ENCODE data around the gene ZNF185.
"Not testable (repeated sequence)": the region's sequence is repeated elsewhere in the genome, so short reads cannot be mapped to it uniquely, and the experiment has no call there.

ZNF185 gene

DNA sequence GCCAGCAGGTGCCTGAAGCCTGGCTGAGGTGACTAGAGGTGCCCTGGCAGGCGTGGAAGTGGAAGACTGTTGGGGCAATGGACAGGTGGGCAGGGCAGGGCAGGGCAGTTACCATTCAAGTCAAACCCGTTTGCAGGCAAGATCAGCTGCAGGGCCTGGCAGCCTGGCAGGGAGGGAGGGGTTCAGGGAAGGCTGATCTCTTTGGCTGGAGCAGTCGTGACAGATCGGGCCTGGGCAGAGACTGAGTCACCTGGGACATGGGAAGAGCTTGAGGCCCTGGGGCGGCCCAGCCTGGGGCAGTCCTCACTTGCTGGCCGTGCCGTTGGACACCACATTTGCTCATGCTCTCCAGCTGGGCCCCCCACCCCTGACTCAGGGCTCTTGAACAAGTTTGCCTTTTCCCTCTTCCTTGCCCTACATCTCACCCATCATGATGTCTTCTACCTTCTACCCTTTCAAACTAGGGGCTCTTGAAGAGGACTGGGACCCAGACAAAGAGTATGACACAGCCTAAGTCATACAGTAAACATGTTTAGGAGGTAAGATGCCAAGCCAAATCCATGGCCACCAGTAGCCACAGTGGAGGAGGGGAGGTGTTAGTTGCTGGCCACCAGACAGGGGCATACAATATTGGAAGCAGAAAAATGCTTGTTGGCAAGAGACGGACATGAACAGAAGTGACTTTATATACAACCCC, 2.0 kb upstream of the ZNF185 start:
- no peak for DNase-seq

DNA sequence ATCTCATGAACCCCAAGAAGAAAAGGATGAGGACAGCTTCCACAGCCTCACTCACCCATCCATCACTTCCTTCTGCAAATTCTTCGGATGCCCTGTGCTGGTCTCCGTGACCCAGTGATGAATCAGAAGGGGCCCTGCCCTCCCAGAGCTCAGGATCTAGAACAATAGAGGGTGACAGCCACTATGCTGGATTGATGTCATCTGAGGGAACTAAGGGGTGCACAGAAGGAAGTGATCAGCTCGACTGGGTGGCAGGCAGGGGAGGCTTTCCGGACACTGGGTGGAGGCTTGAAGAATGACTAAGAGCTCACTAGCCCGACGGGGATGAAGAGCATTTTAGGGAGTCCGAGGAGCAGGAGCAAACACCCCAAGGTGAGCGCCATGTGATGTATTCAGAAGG, 1.4 kb upstream of the ZNF185 start:
- no peak for DNase-seq

DNA sequence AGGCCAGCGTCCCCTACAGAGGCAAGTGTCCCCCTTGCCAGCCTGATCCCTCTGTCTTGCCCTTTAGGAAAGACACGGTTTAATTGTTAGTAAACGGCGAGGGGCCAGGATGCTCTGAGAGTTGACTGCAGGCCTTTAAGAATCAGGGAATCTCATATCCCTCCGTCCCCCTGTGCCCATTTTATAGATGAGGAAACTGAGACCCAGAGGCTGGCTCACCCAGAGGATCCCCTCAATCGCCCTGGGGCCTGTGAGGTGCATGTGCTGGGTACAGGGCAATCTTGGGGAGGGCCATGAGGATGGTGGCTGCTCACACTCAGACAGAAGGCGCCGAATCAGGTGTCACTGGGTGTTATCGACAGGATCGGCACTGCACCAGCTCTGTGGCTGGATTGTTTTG, 575 bp downstream of the ZNF185 start:
- no peak for DNase-seq

DNA sequence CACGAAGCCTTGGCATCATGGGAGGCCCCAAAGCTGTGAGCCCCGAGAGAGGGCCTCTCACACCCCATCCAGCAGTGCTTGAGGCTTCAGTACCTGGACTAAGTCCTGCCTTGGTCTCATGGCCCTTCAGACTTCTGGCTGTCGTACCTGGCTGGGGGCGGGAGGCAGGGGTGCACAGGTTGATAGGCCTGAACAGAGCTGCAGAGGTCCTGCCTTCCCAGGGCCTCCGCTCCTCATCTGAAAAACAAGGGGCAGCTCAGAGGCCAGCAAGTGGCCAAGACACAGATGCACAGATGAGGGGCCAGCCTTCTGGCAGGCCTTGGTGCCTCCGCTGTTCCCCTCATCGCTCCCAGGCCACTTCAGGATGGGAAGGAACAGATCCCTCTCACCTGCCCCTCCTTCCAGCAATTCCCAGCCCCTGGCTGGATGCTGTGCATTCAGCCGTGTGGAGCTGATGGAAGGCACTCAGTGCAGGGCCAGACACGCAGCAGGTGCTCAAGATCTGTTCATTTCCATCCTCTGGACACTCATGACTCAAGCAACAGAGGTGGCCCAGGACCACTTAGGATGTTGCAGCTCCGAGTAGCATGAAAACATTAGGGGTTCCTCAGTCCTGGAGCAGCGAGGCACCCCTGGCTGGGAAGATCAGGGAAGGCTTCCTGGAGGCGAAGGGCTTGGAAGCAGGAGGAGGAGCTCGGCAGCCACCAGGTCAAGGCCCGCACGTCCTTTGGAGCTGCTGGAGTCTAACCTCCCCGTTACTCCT, 1.4 kb downstream of the ZNF185 start:
- no peak for DNase-seq

DNA sequence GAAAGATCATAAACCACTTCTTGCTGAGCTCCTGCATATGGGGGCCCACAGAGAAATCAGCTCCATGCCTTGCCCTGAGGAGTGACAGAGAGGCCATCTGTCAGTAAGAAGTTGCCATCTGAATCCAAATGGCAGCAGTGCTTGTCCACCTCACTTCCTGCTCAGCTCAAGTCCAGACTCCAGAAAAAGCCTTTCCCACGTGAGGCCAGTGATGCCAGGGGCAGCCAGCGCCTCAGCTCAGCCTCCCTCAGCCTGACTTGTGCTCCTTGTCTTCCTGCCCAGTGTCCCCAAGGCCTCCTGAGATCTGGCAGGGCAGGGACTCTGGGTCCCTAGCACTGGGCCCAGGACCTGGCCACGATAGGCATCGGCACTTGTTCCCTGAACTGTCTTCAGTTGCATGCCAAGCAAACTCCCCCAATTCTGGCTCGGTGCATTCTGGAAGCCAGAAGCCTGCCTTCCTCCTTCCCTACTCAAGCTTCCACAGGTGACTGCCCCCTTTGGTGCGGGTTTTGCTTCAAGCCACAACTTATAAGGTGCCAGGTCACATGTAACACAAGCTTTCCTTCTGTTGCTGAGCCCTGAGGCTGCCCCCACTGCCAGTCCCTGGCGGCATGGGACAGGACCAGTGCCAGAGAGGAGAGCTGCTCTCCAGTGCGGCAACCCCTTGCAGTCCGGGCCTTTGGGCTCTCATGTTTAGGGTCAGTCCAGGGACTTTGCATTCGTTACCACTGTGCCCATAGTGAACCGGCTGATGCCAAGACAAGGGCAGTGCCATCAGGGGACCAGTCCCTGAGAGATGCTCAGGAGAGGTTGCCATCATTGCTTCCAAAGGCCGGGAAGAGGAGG, 2.2 kb downstream of the ZNF185 start:
- DNase-seq = no peak

DNA sequence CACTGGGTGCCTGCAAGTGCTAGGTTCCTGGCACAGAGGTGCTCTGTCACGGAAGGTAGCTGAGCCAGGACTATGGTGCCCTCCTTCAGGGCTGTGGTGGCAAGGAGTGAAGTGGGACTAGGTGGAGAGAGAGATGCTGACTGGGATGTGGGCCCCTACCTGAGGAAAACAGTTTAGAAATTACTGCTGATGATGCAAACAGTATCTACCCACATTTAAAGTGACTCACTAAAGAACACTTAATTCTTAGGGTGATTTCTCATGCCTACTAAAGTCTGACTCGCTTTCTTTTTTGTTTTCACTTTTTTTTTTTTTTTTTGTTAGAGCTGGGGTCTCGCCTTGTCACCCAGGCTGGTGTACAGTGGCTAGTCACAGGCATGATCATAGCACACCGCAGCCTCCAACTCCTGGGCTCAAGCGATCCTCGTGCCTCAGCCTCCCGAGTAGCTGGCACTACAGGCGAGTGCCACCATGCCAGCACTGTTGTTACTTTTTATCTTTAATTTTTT, 3.1 kb downstream of the ZNF185 start:
- no peak for DNase-seq

DNA sequence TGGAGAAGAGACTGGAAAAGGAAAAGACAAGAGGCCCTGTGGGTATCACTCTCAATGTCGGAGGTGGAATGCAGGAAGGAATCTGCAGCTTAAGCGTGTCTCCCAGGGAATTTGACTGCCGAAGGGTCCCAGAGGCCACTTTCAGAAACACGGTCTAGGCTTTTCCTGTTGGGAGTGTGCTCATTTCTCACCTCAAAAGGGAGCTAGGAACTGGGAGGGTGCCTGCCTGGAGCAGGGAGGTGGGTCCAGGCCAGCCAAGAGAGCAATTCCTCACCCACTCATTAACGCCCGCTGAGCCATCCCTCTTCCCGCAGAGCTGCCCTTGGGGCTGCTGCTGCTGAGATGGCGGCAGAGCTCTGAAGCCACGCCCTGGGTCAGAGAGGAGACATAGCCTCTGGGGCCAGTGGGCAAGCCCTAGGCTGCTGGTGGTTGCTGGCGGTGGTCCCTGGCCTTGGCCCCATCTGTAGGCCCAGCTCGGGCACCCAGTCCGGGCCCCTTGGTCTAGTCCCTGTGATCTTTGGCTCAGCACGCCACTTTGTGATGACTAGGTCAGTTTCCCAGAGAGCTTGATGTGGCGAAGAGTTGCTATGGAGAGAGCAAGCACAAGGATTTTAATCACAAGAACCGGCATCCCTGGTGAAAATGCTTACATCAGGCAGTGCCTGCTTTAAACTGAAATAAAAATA, 4.1 kb downstream of the ZNF185 start:
- DNase-seq = no peak

DNA sequence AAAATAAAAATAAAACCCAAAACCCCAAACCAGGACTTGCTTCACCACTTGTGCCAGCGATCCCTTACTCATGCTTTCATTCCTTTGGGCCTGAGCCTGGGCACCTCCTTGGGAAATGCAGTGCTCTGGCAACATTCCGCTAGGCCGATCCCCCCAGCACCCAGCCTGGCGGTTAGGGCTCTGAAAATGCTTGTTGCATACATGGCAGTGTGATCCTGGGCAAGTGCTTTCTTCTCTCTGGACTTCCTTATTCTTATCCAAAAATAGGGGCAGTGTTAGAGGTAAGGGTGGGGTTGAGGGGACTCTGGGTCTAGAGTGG, 4.6 kb downstream of the ZNF185 start:
- no peak for DNase-seq

DNA sequence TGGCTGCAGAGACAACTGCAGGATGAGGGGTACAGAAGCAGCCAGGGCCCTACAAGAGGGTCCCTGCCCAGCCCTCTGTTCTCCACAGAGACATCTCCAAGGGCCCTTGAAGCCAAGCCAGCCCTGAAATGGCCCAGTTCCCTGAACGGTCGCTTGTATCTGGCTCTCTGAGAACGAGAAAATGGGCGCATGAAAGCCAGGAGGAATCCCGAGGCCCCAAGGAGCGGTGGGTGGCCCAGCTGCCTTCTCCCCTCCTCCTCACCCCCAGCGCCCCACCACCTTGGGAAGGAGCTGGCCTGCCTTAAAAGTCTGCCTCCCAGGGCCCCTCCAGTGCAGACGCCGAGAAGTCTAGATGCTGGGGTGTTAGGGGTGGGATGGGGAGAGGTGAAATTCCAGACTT, 5.7 kb downstream of the ZNF185 start:
- DNase-seq = no peak

DNA sequence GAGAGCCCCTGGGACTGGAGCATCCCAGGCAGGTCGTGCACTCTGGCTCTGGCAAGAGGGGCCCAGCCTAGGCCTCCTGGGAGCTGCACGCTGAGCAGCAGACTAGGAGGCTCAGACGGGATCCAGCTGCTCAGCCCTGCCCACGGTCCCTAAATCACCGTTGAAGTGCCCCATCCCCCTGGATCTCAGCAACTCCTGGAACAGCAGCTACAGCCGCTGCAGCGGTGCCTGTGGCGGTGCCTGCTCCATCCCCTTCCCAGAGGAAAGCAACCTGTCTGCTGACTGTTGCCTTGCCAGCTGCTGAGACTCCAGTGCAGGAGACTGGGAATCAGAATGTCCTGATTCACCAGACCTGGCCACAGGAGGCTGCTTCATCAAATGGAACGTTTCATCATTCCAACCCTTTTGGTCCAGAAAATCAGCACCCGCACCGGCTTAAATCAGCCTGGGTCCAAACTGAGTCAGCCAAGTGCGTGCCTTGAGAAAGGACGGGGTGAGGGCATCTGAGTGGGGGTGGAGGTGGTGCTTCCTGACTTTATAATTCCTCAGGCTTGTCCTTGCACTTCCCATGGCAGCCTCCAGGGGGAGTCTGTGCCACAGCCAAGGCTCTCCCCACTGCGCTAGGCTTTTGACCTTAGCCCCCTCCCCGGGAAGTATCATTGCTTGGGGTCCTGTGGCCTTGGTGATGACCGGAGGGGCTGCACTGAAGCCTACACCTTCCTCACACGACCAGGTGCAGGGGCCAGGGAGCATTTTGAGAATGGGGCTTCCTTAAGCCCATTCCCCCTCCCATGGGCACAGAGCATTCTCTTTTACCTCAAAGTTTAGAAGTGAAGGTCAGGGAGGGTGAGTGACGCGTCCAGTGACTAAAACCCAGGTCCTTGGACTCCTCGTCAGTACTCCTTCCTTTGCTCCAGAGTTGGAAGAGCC, 6.5 kb downstream of the ZNF185 start:
- peak; percentile 15 for DNase-seq

DNA sequence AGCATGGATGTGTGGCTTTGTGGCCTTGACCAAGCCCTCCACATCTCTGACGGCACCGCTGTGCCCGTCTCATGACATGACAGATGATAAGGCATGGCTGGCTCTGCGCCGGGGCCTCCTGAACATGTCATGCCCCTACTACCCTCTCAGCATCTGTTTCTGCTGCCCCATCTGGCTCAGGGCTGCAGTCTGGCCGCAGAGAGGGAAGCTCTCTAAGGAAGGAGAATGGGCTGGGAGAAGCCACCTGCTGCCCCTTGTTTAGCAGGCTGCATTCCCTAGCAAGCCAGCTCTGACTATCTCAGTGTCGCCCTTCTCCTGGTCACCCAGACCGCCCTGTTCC, 7.2 kb downstream of the ZNF185 start:
- DNase-seq = no peak

DNA sequence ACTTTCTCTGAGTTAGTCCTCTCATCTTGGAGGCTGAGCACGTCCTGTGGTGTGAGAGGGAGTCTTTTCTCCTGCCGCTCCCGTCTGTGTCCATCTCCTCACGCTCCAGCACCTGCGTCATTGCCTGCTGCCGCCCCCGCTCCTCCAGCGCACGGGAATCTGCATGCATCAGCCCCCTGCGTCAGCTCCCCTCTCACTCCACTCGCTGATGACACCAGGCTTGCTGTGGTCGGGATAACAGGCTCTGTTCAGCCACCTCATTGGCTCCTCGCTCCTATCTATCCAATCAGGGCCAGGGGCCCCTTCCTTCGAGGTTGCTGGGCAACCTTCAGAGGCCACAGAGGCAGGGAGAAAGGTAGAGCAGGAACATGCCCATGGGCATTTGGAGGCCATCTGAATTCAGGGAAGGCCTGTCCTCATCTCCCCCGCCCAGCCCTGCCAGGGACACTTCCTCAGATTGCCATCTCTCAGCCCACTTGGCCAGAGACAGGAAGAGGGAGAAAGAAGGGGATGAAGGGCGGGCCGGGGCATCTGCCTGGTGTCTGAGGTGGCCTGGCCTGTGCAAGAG, 9.3 kb downstream of the ZNF185 start:
- DNase-seq = no peak

DNA sequence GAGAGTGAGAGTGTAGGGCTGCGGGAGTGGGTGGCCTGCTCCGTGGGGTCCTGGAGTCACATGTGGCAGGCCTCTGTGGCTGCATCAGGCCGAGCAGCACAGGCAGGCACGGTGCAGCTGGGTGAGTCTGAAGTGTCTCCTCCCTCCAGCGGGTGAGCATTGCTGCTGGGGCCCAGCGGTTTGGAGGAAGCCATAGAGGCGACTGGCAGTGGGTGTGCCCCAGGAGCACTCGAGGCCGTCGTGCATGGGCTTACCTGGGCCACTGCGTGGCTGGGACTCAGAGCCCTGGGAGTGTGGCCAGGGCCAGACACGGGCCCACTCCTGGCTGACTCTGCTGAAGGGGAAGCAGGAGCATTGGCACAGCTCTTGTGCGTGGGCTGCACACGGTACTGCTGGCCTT, 10.6 kb downstream of the ZNF185 start:
- DNase-seq = no peak

DNA sequence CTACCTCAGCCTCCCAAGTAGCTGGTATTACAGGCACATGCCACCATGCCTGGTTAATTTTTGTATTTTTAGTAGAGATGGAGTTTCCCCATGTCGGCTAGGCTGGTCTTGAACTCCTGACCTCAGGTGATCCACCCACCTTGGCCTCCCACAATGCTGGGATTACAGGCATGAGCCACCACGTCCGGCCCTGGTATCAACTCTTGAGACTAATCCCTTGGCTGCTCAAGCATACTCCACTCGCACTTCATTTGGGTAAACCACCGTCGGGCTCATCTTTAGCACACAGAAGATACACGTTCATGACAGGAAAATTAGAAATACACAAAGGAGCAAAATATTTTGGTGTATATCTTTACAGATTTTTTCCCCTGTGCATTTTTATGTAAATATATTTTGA, 12.2 kb downstream of the ZNF185 start:
- DNase-seq = not testable (repeated sequence)

DNA sequence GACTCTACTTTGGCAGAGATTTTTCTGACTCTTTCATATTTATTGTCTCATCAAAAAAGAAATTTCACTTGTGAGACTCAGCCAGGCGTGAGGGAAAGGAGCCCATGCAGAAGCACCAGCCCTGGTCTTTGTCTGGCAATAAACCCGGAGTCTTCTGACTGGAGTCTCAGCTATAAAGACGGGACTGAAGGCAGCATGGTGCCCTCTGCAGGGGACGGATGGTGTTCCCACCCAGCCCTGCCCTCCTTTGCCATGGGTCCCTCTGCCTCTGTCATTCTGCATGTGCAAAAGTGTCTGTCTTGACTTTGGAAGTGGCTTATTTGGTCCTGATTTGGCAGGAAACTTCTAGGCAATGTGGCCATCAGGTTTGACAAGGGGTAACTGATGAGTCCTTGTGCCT, 14.2 kb downstream of the ZNF185 start:
- no peak for DNase-seq

DNA sequence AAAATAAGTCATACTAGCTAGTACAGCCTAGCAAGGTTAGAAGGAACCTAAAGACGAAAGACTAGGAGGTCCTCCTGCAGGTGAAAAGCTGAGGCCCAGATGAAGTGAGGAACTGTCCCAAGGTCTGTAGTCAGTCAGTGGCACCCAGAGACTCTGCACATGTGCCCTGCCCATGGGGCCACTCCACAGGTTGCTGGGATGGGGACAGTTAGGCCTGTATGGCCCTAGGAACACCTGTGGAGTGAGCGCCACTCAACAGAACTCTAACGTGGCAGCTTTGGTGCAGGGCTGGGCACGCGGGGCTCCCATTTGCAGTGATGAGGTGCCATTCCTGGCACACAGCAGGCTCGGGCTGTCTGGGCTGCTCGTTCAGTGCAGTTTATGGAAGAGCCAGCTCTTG, 14.8 kb downstream of the ZNF185 start:
- no peak for DNase-seq

DNA sequence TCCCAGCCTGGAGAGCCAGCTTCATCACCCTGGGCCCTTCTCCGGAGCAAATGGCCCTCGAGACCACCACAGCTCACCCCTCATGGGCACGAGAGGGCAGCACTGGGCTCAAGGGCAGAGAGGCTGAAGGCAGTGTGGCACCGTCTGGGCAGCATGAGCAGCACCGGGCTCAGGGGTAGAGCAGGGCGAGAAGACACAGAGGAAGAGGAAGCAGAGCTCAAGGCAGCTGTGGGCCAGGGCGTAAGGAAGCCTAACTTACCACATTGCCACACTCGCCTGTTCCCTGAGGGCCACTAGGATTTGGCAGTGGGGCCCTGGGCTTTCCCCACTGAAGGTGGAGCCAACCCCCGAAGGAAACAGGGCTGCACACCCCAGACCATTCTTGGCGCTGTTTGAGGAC, 15.5 kb downstream of the ZNF185 start:
- no peak for DNase-seq

DNA sequence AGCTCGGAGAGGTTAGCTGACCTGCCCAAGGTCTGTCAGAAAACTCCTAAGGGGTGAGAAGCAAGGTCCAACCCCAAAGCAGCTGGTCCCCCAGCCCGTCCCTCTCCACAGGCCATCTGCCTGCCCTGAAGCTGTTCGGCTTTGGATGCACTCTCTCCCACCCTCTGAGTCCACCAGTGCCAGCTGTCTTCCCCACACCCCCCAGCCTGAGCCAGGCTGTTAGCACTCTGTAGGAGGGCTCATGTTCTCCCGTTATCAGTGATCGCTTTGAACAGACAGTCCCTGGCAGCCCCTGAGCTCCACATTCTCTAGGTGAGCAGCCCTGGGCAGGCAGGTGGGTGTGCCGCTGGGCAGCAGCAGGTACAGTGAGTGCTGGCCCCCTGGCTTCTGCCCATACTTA, 16.0 kb downstream of the ZNF185 start:
- no peak for DNase-seq

DNA sequence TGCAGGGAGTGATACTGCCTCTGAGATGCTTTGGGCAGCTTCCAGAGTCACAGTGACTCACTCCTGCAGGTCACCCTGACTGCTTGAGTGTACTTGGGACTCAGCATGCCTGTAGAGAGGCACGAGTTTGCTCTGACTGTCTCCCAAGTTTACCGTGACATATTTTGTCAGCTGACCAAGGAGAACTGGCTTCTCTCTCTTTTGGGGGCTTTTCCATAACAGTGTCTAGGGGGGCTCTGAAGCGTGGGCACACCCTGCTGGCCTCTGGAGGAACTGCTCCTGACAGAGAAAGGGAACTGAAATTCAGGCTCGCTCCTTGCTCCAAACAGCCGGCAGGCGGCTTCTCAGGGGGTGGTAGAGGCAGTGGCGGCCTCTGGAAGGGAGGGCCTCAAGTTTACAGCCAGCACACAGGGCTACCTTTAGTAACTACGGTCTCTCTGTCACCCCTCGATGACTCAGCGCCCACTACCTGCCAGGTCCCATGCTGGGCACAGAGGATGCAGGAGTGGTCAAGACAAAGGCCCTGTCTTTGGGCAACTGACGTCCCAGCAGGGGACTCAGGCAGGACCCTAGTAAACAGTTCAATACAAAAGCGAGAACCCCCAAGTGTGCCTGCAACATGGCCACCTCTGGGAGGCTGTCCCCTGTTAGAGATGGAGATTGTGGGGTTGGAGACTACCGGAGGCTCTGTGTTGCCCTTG, 17.8 kb downstream of the ZNF185 start:
- DNase-seq = no peak

DNA sequence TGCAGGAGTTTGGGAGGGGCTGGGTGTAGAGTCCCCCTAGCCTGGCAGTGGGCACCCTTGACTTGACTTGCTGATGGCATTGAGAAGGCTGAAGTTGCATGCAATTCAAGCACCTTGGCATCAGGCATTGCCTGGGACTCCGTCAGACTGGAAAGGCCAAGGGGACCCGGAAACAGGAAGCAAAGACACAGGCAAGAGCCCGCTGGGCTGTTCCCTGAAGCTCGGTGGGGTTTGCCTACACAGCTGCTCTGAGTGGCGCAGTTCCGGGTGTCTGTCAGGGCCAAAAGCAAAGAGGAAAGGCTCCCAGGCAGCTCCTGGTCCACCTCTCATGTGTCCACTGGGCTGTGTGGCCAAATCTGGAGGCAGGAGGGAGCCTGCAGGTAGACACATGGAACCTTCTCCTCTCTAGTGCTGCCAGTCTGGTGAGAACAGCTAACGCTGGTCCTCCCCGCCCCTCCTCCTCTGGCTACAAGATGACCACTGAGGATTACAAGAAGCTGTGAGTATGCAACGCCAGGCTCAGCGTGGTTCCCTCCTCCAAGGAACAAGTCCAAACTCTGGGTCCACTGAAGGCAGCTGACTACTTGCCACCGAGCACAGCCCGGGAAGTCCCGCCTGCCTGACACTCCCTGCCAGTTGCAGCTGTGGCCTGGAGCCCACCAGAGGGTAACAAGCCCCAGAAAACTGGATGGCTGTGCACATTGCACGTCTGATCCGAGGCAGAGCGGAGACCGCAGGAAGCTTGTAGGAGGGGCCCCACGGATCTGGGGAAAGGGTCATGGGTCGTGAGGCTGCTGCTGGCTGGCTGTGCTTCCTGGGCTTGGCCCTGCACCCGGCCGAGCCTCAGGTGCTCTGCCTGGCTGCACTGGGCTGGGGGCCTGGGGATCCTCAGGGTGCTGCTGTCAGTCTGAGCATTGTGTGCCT, 20.1 kb downstream of the ZNF185 start:
- DNase-seq = no peak
